Measurements from ENCODE around the gene POC1B.

Gene POC1B

GRCh38 chr12:89454080-89454848, 71.6 kb downstream of the POC1B start:
- Histone ChIP-seq H3K4me1 (peaks cover 9 to 44% (median 20%) of the 10 kb centered on the region in 10 experiments), H3K4me3 (no peak overlapping the region), H3K27ac (peak overlapping the region in 3 of 11 experiments; percentile 5 to 63 (median 52); a peak in 5 of 22 replicates), H3K27me3 (no peaks in the 10 kb centered on the region), H3K9me3 (replicated peaks in 1 of 11) (no peaks in the 10 kb centered on the region), H3K9ac (peak overlapping the region in 2 of 11 experiments; percentile 11 to 18; a peak in 2 of 22 replicates), H4K20me1 (no peaks in the 10 kb centered on the region), H3K36me3 (peaks cover 0 to 22% (median 13%) of the 10 kb centered on the region in 11 experiments; a peak in 13 of 22 replicates), H3K4me2 (peak overlapping the region; percentile 17 to 71 (median 53); a peak in 20 of 22 replicates)
- TF ChIP-seq Cebpa-rat (IDR thresholded peaks at IDR 0.05): no peak

DNA sequence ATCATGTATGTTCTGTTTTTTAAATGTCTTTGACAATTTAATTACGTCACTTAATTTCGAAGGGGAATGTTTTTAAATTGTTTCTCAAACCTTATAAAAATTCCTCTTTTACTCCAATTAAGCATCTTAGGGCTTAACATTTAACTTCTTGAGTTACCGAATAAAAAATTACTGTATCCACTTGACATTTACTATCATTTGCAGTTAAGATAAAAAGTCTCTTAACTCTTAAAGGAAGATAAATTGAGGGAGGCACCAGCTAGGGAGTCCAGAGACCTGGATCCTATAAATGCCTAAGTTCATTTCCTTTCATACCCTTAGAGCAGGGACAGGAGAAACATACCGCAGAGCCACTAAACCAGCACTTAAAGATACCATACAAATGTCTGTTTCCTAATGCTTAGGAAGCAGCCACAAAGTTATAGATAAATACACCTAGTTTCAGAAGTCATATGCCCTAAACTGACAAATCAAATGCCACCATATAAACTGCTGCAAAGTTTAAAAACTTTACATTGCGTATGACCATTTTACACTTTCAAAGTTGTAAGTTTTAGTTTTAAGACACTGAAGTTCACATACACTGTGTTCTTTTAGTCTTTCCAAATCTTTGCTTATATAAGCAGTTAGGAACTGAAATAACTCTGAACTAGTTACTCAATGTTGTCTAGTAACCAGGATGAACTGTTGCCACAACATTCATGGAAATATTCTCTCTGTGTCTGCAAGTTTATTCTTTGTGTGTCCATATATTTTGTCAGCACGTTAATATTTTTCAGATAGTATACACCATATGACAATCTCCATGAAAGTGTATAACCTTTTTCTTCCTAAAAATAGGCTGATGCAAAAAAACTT, 72.5 kb downstream of the POC1B start:
- TF ChIP-seq Cebpa-rat (IDR thresholded peaks at IDR 0.05): no peak
- H3K9ac ChIP-seq: peak overlapping the region in 2 of 11 experiments; percentile 39 to 48; a peak in 1 of 22 replicates
- H3K36me3 ChIP-seq: peaks cover 2 to 27% (median 14%) of the 10 kb centered on the region in 11 experiments; a peak in 15 of 22 replicates
- H3K27ac ChIP-seq: peak overlapping the region in 3 of 11 experiments; percentile 32 to 63 (median 52); a peak in 5 of 22 replicates
- peaks cover 9 to 44% (median 20%) of the 10 kb centered on the region in 10 experiments for H3K4me1 ChIP-seq
- no peaks in the 10 kb centered on the region for H3K27me3 ChIP-seq
- H4K20me1 ChIP-seq: no peaks in the 10 kb centered on the region; a peak in 1 of 22 replicates
- peak overlapping the region; percentile 17 to 71 (median 53); a peak in 14 of 22 replicates for H3K4me2 ChIP-seq
- H3K9me3 ChIP-seq (replicated peaks in 1 of 11): no peaks in the 10 kb centered on the region
- H3K4me3 ChIP-seq: no peak overlapping the region

GRCh38 chr12:89451841-89452251, 74.0 kb downstream of the POC1B start:
- H3K27ac ChIP-seq: peak overlapping the region in 2 of 11 experiments; percentile 7 to 60; a peak in 4 of 22 replicates

GRCh38 chr12:89450907-89451306, 74.9 kb downstream of the POC1B start:
- Histone ChIP-seq H3K4me2 (peak overlapping the region in 1 of 11 experiments; percentile 75; a peak in 1 of 22 replicates), H3K27me3 (no peaks in the 10 kb centered on the region), H4K20me1 (no peaks in the 10 kb centered on the region; a peak in 1 of 22 replicates), H3K9me3 (replicated peaks in 1 of 11) (no peaks in the 10 kb centered on the region), H3K36me3 (peaks cover 4 to 23% (median 12%) of the 10 kb centered on the region in 11 experiments; a peak in 11 of 22 replicates), H3K4me3 (no peak overlapping the region), H3K27ac (peak overlapping the region in 1 of 11 experiments; percentile 60; a peak in 1 of 22 replicates), H3K4me1 (peaks cover 9 to 44% (median 20%) of the 10 kb centered on the region in 10 experiments), H3K9ac (no peak overlapping the region)
- TF ChIP-seq Cebpa-rat (IDR thresholded peaks at IDR 0.05): no peak

More at GRCh38 chr12:89451841-89452251, 74.0 kb downstream of the POC1B start:
- peaks cover 4 to 23% (median 12%) of the 10 kb centered on the region in 11 experiments; a peak in 11 of 22 replicates for H3K36me3 ChIP-seq
- H3K4me3 ChIP-seq: no peak overlapping the region
- no peaks in the 10 kb centered on the region; a peak in 1 of 22 replicates for H4K20me1 ChIP-seq
- H3K9me3 ChIP-seq (replicated peaks in 1 of 11): no peaks in the 10 kb centered on the region
- H3K9ac ChIP-seq: peak overlapping the region in 1 of 11 experiments; percentile 46; a peak in 1 of 22 replicates
- no peaks in the 10 kb centered on the region for H3K27me3 ChIP-seq
- peaks cover 9 to 44% (median 20%) of the 10 kb centered on the region in 10 experiments for H3K4me1 ChIP-seq
- peak overlapping the region in 7 of 11 experiments; percentile 15 to 75 (median 32); a peak in 11 of 22 replicates for H3K4me2 ChIP-seq
- no peak for TF ChIP-seq Cebpa-rat (IDR thresholded peaks at IDR 0.05)

DNA sequence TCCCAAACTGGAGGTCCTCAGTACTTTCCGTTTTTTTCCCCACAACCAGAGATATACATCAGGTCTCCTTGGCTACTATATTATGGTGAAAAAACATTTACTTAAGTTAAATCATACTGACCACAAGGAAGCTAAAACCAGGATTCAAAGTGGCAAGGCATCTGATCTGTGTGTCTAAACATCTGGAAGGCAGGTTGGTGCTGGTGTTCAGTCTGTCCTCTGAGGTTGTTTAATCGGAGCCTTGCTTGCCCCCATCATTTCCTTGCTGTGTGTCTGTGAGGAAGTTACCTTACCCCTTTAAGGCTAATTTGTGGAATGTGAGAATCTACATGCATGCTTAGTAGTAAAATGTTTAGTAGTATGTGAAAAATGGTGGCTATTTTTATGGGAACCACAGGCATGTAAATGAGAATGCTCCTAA, 76.9 kb downstream of the POC1B start:
- H3K27ac ChIP-seq: no peak overlapping the region
- no peak overlapping the region for H3K9ac ChIP-seq
- H3K9me3 ChIP-seq (replicated peaks in 1 of 11): peaks cover 0 to 8% (median 3%) of the 10 kb centered on the region in 11 experiments; a peak in 2 of 22 replicates
- no peaks in the 10 kb centered on the region; a peak in 1 of 22 replicates for H4K20me1 ChIP-seq
- no peak for TF ChIP-seq Cebpa-rat (IDR thresholded peaks at IDR 0.05)
- no peak overlapping the region for H3K4me3 ChIP-seq
- no peak overlapping the region for H3K4me2 ChIP-seq
- H3K36me3 ChIP-seq: peaks cover 0 to 15% (median 9%) of the 10 kb centered on the region in 11 experiments; a peak in 10 of 22 replicates
- H3K4me1 ChIP-seq: peaks cover 2 to 33% (median 12%) of the 10 kb centered on the region in 10 experiments
- H3K27me3 ChIP-seq: no peaks in the 10 kb centered on the region

DNA sequence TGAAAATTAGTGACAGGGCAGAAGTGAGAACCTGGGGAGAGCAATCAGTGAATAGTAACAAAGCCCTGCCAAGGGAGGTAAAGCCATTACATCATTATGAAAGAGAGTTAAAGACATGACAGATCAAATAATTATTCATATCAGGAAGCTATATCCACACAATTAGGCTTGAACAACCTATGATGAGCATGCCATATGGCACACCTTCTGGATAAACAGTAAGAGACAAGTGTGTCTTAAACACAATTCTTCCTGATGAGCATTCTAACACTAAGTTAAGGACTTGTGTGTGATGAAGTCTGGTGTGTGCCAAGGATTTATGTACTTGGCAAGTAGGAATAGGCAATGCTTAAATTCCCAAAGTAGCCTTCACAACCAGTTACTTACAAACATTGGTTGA, 77.3 kb downstream of the POC1B start:
- Histone ChIP-seq H3K27me3 (no peaks in the 10 kb centered on the region), H4K20me1 (no peaks in the 10 kb centered on the region; a peak in 1 of 22 replicates), H3K27ac (no peak overlapping the region), H3K4me3 (no peak overlapping the region), H3K9me3 (replicated peaks in 1 of 11) (peaks cover 0 to 8% (median 3%) of the 10 kb centered on the region in 11 experiments; a peak in 2 of 22 replicates), H3K9ac (no peak overlapping the region), H3K4me2 (no peak overlapping the region), H3K4me1 (peaks cover 0 to 29% (median 8%) of the 10 kb centered on the region in 10 experiments; a peak in 13 of 20 replicates), H3K36me3 (peaks cover 0 to 15% (median 9%) of the 10 kb centered on the region in 11 experiments; a peak in 10 of 22 replicates)
- TF ChIP-seq Cebpa-rat (IDR thresholded peaks at IDR 0.05): no peak

- Histone ChIP-seq H3K36me3 (peaks cover 0 to 52% (median 24%) of the 10 kb centered on the region in 11 experiments; a peak in 15 of 22 replicates), H4K20me1 (no peaks in the 10 kb centered on the region), H3K27ac (peak overlapping the region in 1 of 11 experiments; percentile 33; a peak in 2 of 22 replicates), H3K27me3 (no peaks in the 10 kb centered on the region), H3K4me1 (peaks cover 0 to 24% (median 0%) of the 10 kb centered on the region in 10 experiments; a peak in 7 of 20 replicates), H3K9ac (no peak overlapping the region), H3K9me3 (replicated peaks in 1 of 11) (peaks cover 7 to 38% (median 28%) of the 10 kb centered on the region in 11 experiments; a peak in 20 of 22 replicates), H3K4me3 (no peak overlapping the region), H3K4me2 (peak overlapping the region in 4 of 11 experiments; percentile 23 to 59 (median 42); a peak in 7 of 22 replicates)
- no peak for TF ChIP-seq Cebpa-rat (IDR thresholded peaks at IDR 0.05)
Measured at GRCh38 chr12:89439941-89440340, 85.9 kb downstream of the POC1B start.

GRCh38 chr12:89437231-89437630, 88.6 kb downstream of the POC1B start:
- H4K20me1 ChIP-seq: no peaks in the 10 kb centered on the region
- no peak overlapping the region for H3K9ac ChIP-seq
- H3K4me1 ChIP-seq: peaks cover 0 to 50% (median 10%) of the 10 kb centered on the region in 10 experiments; a peak in 10 of 20 replicates
- no peak overlapping the region for H3K4me2 ChIP-seq
- H3K27me3 ChIP-seq: no peaks in the 10 kb centered on the region
- no peak overlapping the region for H3K4me3 ChIP-seq
- H3K36me3 ChIP-seq: peaks cover 4 to 53% (median 28%) of the 10 kb centered on the region in 11 experiments; a peak in 17 of 22 replicates
- H3K27ac ChIP-seq: no peak overlapping the region; a peak in 1 of 22 replicates
- peaks cover 0 to 34% (median 23%) of the 10 kb centered on the region in 11 experiments; a peak in 19 of 22 replicates for H3K9me3 ChIP-seq (replicated peaks in 1 of 11)
- no peak for TF ChIP-seq Cebpa-rat (IDR thresholded peaks at IDR 0.05)

All from BLaER1 treated with 17β-estradiol and CSF1 and Interleukin-3, amounts not matched to agents 10 nM and 100 nM (cell line).